HL-60 (cell line): ENCODE measurements around the gene CRTC3.

Source experiments
- DNase-seq, 2 experiments: peaks; one replicate each; pipeline ENCODE4 v3.0.0-alpha.2; 2010 to 2020; ENCODE audit warnings: low read depth in 1 of 2, low spot score in 1 of 2
- H3K27ac ChIP-seq: fragments of 250-450 bp; sonication (Bioruptor Pico); replicated peaks from 2 replicates; pipeline ENCODE4 v1.5.1; 2020; ENCODE audit warnings: mild to moderate bottlenecking, moderate library complexity
- H3K27me3 ChIP-seq: fragments of 250-450 bp; sonication (Bioruptor Pico); 2 replicates; pipeline ENCODE4 v1.5.1; 2021; ENCODE audit warnings: mild to moderate bottlenecking, moderate library complexity; ENCODE audit not compliant: insufficient read depth, poor library complexity, severe bottlenecking
- H3K4me3 ChIP-seq: replicated peaks from 2 replicates; pipeline ENCODE4 v1.5.1; 2011; ENCODE audit warnings: mild to moderate bottlenecking, control low read depth, low read length; ENCODE audit not compliant: insufficient read depth
- GABPA ChIP-seq: IDR thresholded peaks from 2 replicates; pipeline ENCODE4 v1.6.1; 2012; ENCODE audit warnings: low read depth
- POLR2AphosphoS5 ChIP-seq: IDR thresholded peaks from 2 replicates; pipeline ENCODE4 v1.6.1; 2012; ENCODE audit warnings: low read depth
- SPI1 ChIP-seq: IDR thresholded peaks from 2 replicates; pipeline ENCODE4 v1.6.1; 2012; ENCODE audit warnings: low read depth, mild to moderate bottlenecking, borderline replicate concordance
- TF ChIP-seq, protein P1 (sequence below): IDR thresholded peaks from one replicate; pipeline ENCODE4 v1.5.1; 2011; ENCODE audit warnings: low read length, control low read depth, inconsistent platforms; ENCODE audit not compliant: insufficient read depth
- TF ChIP-seq, protein P2 (sequence below): IDR thresholded peaks from 2 replicates; pipeline ENCODE4 v1.6.1; 2012; ENCODE audit warnings: low read depth; ENCODE audit not compliant: insufficient replicate concordance

CRTC3 gene

DNA sequence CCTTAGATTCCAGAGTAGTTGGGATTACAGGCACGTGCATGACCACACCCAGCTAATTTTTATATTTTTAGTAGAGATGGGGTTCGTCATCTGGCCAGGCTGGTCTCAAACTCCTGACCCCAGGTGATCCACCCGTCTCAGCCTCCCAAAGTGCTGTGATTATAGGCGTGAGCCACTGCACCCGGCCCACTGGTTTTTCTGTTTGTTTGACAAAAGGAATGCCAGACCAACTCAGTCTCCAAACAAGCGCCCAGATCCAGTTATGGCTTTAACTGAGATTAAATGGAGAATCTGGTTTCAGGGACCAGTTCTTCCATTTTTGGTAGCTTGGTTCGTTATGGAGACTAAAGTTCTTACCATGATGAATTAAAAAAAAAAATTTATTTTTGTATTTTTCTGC is 50.8 kb downstream of the CRTC3 start:
- no peak for DNase-seq
- no peak overlapping the region for H3K27ac ChIP-seq
- H3K4me3 ChIP-seq = no peak overlapping the region
- H3K27me3 ChIP-seq = no peaks in the 10 kb centered on the region
- TF ChIP-seq GABPA (no peak), POLR2AphosphoS5 (no peak), SPI1 (no peak)
- TF ChIP-seq, protein P1, sequence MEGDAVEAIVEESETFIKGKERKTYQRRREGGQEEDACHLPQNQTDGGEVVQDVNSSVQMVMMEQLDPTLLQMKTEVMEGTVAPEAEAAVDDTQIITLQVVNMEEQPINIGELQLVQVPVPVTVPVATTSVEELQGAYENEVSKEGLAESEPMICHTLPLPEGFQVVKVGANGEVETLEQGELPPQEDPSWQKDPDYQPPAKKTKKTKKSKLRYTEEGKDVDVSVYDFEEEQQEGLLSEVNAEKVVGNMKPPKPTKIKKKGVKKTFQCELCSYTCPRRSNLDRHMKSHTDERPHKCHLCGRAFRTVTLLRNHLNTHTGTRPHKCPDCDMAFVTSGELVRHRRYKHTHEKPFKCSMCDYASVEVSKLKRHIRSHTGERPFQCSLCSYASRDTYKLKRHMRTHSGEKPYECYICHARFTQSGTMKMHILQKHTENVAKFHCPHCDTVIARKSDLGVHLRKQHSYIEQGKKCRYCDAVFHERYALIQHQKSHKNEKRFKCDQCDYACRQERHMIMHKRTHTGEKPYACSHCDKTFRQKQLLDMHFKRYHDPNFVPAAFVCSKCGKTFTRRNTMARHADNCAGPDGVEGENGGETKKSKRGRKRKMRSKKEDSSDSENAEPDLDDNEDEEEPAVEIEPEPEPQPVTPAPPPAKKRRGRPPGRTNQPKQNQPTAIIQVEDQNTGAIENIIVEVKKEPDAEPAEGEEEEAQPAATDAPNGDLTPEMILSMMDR = no peak
- TF ChIP-seq, protein P2, sequence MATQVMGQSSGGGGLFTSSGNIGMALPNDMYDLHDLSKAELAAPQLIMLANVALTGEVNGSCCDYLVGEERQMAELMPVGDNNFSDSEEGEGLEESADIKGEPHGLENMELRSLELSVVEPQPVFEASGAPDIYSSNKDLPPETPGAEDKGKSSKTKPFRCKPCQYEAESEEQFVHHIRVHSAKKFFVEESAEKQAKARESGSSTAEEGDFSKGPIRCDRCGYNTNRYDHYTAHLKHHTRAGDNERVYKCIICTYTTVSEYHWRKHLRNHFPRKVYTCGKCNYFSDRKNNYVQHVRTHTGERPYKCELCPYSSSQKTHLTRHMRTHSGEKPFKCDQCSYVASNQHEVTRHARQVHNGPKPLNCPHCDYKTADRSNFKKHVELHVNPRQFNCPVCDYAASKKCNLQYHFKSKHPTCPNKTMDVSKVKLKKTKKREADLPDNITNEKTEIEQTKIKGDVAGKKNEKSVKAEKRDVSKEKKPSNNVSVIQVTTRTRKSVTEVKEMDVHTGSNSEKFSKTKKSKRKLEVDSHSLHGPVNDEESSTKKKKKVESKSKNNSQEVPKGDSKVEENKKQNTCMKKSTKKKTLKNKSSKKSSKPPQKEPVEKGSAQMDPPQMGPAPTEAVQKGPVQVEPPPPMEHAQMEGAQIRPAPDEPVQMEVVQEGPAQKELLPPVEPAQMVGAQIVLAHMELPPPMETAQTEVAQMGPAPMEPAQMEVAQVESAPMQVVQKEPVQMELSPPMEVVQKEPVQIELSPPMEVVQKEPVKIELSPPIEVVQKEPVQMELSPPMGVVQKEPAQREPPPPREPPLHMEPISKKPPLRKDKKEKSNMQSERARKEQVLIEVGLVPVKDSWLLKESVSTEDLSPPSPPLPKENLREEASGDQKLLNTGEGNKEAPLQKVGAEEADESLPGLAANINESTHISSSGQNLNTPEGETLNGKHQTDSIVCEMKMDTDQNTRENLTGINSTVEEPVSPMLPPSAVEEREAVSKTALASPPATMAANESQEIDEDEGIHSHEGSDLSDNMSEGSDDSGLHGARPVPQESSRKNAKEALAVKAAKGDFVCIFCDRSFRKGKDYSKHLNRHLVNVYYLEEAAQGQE = no peak

DNA sequence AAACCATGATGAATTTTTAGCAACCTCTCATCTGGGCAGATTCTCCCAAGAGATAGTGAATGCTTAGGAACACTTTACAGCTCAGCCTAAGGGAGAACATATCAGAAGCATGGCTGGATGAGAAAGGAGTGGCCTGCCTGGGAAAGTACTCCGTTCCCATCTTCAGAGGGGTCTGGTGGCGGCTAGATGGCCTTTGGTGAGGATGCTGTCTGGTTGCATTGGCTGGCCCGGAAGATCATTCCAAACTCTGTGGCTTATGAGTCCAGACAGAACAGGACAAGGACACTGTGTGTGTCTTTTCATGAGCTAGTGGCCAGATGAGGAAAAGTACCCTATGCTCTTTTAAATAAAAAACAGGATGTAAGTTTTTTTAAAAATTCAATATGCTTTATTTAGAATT is 51.2 kb downstream of the CRTC3 start:
- Histone ChIP-seq H3K4me3 (no peak overlapping the region), H3K27ac (no peak overlapping the region), H3K27me3 (no peaks in the 10 kb centered on the region)
- no peak for DNase-seq
- TF ChIP-seq, protein P2 = no peak
- TF ChIP-seq SPI1 (no peak), GABPA (no peak), POLR2AphosphoS5 (no peak)
- TF ChIP-seq, protein P1 = no peak

DNA sequence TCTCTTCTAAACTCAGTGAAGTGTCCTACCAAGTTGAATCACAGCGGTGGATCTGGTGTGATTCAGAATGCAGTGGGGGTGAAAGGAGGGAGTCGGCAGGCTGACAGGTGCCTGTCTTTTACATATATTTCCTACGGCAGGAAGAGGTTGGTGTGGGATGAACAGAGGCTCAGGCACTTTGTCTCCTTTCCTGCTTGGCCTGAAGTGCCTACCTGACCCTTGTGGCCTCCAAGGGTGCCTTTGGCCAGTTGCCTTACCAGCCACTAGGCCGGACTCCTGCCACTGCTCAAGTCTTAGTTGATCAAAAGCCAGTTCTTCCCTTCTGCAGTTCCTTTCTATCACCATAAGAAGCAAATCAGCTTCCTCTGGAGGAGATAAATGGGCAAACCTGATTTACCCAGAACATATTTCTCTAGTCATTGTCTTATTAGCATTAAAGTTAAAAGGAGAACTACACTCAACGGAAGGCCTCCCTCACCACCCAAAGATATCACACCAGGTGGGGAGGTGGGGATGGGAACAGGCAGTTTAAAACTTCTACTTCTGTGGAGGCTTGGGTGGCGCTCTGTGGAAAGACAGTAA is 52.1 kb downstream of the CRTC3 start:
- H3K27ac ChIP-seq = no peak overlapping the region
- no peak for TF ChIP-seq POLR2AphosphoS5
- peak; percentile 19; the same call in 1 of the 2 replicates for TF ChIP-seq SPI1
- no peak for TF ChIP-seq GABPA
- TF ChIP-seq, protein P2 = no peak
- TF ChIP-seq, protein P1 = no peak
- no peak overlapping the region for H3K4me3 ChIP-seq
- DNase-seq = peak in 1 of 2 experiments; percentile 29
- no peaks in the 10 kb centered on the region for H3K27me3 ChIP-seq
